ENCODE data around the gene FGD5. TPM values are rescaled to one million over a fixed set of nuclear protein-coding genes. Genes with fewer than 3 reads are reported as not detected.

Gene FGD5
- total and polyA plus RNA-seq, 3 donors from 2014 or later, result 14.4 to 17.8 (median 15.6) TPM

DNA sequence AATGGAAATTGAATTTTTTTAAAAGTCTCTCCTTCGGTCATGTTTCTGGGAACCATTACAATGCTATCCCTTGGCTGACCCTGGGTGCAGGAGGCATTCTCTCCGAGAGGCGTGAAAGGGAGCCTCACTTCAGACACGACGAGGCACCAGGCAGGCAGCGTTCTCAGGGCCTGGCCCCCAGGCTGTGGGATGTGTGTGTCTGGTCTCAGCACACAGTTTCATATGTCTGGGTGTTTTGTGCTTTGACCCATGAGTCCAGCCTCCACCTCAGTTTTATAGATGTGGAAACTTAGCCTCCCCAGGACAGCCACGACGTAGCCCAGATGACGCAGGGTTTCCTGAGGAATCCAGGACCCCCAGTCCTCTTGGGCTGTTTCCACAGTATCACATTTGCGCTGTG, 34.0 kb downstream of the FGD5 start:
- WGBS, 2 donors, result 39 to 48% methylated on average over 9 to 10 of the region's 10 CpGs
- Histone ChIP-seq H3K27ac (no peak overlapping the region), H3K9me3 (no peaks in the 10 kb centered on the region), H3K36me3 (ENCODE audit: low read depth, missing control alignments) (no peaks in the 10 kb centered on the region), H3K27me3 (no peaks in the 10 kb centered on the region), H3K4me3 (no peak overlapping the region), H3K4me1 (peaks cover 2% of the 10 kb centered on the region)
- intact Hi-C loops (cut with DNase I; ENCODE audit: low total_unique reads), result no loop called here
- TF ChIP-seq, protein P1, sequence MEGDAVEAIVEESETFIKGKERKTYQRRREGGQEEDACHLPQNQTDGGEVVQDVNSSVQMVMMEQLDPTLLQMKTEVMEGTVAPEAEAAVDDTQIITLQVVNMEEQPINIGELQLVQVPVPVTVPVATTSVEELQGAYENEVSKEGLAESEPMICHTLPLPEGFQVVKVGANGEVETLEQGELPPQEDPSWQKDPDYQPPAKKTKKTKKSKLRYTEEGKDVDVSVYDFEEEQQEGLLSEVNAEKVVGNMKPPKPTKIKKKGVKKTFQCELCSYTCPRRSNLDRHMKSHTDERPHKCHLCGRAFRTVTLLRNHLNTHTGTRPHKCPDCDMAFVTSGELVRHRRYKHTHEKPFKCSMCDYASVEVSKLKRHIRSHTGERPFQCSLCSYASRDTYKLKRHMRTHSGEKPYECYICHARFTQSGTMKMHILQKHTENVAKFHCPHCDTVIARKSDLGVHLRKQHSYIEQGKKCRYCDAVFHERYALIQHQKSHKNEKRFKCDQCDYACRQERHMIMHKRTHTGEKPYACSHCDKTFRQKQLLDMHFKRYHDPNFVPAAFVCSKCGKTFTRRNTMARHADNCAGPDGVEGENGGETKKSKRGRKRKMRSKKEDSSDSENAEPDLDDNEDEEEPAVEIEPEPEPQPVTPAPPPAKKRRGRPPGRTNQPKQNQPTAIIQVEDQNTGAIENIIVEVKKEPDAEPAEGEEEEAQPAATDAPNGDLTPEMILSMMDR (IDR thresholded peaks at IDR 0.05), result no peak
- TF ChIP-seq POLR2A (IDR thresholded peaks at IDR 0.05), result no peak
- DNase-seq, result peak; percentile 26

DNA sequence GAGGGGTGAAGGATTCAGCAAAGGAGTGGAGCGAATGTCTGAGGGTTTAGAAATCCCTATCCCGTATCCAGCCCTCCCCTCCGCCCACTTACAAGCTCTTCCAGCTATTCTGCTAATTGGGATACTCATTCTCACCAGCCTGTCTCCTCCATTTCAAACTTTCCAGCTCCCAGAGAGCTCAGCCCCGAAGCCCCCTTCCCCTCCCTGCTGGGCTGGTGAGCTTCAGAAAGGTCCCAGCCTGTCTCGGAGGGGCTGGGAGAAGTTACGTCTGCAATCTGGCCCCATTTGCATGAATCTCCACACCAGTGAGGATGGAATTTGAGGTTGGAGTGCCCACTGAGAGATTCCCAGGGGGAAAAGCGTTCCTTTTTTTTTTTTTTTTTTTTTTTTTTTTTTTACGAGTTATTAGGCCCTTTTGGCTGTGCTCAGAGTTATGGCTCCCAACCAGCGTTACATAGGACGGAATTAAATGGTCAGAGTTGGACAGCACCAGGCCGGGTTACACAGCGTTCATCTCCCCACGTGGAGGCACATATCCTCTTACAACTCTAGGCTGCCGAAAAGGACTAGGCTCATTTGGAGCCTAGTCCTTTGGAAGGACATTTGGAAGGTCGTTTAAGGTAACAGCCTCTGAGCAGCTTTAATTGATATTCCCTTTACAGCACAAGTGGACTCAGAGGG, 34.6 kb downstream of the FGD5 start:
- Histone ChIP-seq H3K9me3 (no peaks in the 10 kb centered on the region), H3K4me1 (no peaks in the 10 kb centered on the region), H3K36me3 (ENCODE audit: low read depth, missing control alignments) (no peaks in the 10 kb centered on the region), H3K27me3 (no peaks in the 10 kb centered on the region), H3K4me3 (no peak overlapping the region), H3K27ac (no peak overlapping the region)
- WGBS, 2 donors, result 45 to 46% methylated on average over 14 to 15 of the region's 15 CpGs
- intact Hi-C loops (cut with DNase I; ENCODE audit: low total_unique reads), result no loop called here
- peak; percentile 50 for DNase-seq
- TF ChIP-seq, protein P1 (IDR thresholded peaks at IDR 0.05), result no peak
- TF ChIP-seq POLR2A (IDR thresholded peaks at IDR 0.05), result no peak

DNA sequence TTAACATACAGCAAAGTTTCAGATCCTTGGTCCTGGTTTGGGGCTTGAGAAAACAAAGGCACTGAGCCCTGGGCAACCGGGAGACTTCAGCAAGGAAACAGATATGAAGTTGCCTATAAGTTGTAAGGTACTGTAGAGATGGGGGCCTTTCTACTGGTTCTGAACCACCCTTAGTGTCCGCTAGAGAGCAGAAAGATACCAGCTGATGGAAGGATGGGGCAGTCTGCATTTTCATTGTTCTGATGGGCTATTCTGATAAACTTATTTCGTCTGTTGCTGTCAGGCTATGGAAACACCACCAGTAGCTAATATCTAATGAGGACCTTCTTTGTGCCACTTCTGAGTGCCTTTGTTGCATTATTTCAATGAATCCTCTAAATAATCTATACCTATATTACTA, 38.7 kb downstream of the FGD5 start:
- H3K27ac ChIP-seq, result no peak overlapping the region
- 81 to 88% methylated on average over 3 of the region's 3 CpGs for WGBS, 2 donors
- H3K4me1 ChIP-seq, result no peaks in the 10 kb centered on the region
- no peak for TF ChIP-seq POLR2A (IDR thresholded peaks at IDR 0.05)
- TF ChIP-seq, protein P1 (IDR thresholded peaks at IDR 0.05), result no peak
- intact Hi-C loops (cut with DNase I; ENCODE audit: low total_unique reads), result no loop called here
- H3K27me3 ChIP-seq, result no peaks in the 10 kb centered on the region
- H3K4me3 ChIP-seq, result no peak overlapping the region
- H3K9me3 ChIP-seq, result no peaks in the 10 kb centered on the region
- no peaks in the 10 kb centered on the region for H3K36me3 ChIP-seq (ENCODE audit: low read depth, missing control alignments)
- DNase-seq, result no peak

DNA sequence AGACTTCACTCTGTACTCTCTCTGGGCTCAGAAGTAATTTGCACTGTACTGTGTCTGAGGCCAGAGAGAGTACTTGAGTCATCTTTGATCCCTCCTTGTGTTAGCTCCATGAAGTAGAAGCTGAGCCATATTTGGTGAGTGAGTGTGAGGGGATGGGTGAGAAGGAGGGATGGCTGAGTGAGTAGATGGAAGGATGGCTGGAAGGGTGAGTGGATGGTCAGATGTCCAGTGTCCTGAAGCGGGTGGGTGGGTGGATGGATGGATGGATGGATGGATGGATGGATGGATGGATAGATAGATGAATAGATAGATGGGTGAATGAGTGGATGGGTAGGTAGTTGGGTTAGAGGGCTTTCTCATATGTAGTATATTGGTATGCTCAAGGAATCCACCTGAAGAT, 39.3 kb downstream of the FGD5 start:
- TF ChIP-seq, protein P1 (IDR thresholded peaks at IDR 0.05), result no peak
- TF ChIP-seq POLR2A (IDR thresholded peaks at IDR 0.05), result no peak
- Histone ChIP-seq H3K27me3 (no peaks in the 10 kb centered on the region), H3K36me3 (ENCODE audit: low read depth, missing control alignments) (no peaks in the 10 kb centered on the region), H3K27ac (no peak overlapping the region), H3K4me3 (no peak overlapping the region), H3K4me1 (no peaks in the 10 kb centered on the region), H3K9me3 (no peaks in the 10 kb centered on the region)
- intact Hi-C loops (cut with DNase I; ENCODE audit: low total_unique reads), result no loop called here
- whole genome bisulfite sequencing, 2 donors, result 86 to 91% methylated on average over 1 of the region's 1 CpG
- no peak for DNase-seq

DNA sequence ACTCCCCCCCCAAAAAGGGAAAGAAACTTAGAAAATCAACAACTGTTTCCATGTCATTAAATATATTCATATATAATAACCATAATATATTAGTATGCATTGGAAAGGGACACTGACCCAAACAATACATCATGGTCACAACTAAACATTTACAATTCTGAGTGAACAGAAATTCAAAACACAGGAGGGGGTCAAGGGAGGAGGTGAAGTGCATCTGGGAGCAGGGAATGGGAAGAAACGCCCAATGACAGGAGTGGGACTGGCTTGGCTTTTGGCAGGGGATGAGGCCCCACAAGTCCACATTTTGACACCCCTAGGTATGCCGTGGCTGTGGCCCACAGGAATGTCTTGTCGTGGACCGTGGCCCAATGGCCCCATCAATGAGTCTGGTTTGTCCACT, 41.1 kb downstream of the FGD5 start:
- 89 to 95% methylated on average over 4 of the region's 4 CpGs for WGBS, 2 donors
- H3K4me3 ChIP-seq, result no peak overlapping the region
- H3K9me3 ChIP-seq, result no peaks in the 10 kb centered on the region
- no peaks in the 10 kb centered on the region for H3K4me1 ChIP-seq
- intact Hi-C loops (cut with DNase I; ENCODE audit: low total_unique reads), result no loop called here
- no peak overlapping the region for H3K27ac ChIP-seq
- no peaks in the 10 kb centered on the region for H3K27me3 ChIP-seq
- H3K36me3 ChIP-seq (ENCODE audit: low read depth, missing control alignments), result no peaks in the 10 kb centered on the region
- no peak for TF ChIP-seq POLR2A (IDR thresholded peaks at IDR 0.05)
- TF ChIP-seq, protein P1 (IDR thresholded peaks at IDR 0.05), result no peak
- no peak for DNase-seq
